Gastroesophageal sphincter (tissue), 4 donors: Measurements from ENCODE around the gene MYO15A. TPM values are rescaled to one million over a fixed set of nuclear protein-coding genes. Genes with fewer than 3 reads are reported as not detected.

Experiments
- ATAC-seq: fragments of 150-250 bp; one replicate; pipeline ENCODE4 v1.9.1; 2016; ENCODE audit warnings: mild to moderate bottlenecking, moderate library complexity
- H3K27ac ChIP-seq, 4 donors: fragments of 200-600 bp; sonication (generic) in 3 of 4; 1 replicate in 3 of 4; 2 replicates in 1 of 4; pipeline ENCODE4 v1.5.1; 2016 to 2019
- H3K27me3 ChIP-seq: fragments of 200-600 bp; sonication (generic); one replicate; pipeline ENCODE4 v1.5.1; 2019
- H3K36me3 ChIP-seq, 2 donors: fragments of 200-600 bp; sonication (generic); one replicate each; pipeline ENCODE4 v1.5.1; 2019; ENCODE audit warnings: control low read depth in 1 of 2
- H3K4me1 ChIP-seq, 3 donors: fragments of 200-600 bp; sonication (generic); 1 replicate in 2 of 3; 2 replicates in 1 of 3; pipeline ENCODE4 v1.5.1; 2016 to 2019; ENCODE audit warnings: control low read depth in 2 of 3
- H3K4me3 ChIP-seq, 2 donors: fragments of 200-600 bp; sonication (generic); one replicate each; pipeline ENCODE4 v1.5.1; 2019; ENCODE audit warnings: mild to moderate bottlenecking in 1 of 2, moderate library complexity in 1 of 2
- H3K9me3 ChIP-seq, 3 donors: fragments of 200-600 bp; sonication (generic); one replicate each; pipeline ENCODE4 v1.5.1; 2017 to 2019; ENCODE audit warnings: control low read depth in 2 of 3
- EP300 ChIP-seq: sonication (generic); formaldehyde crosslinking; IDR thresholded peaks from one replicate; pipeline ENCODE4 v1.6.1; 2017; ENCODE audit warnings: antibody characterized with exemption, mild to moderate bottlenecking
- POLR2A ChIP-seq, 2 donors: fragments of 450-650 bp; IDR thresholded peaks; one replicate each; pipeline ENCODE4 v1.6.1; 2017; ENCODE audit warnings: antibody characterized with exemption in 2 of 2, mild to moderate bottlenecking in 2 of 2, moderate library complexity in 1 of 2
- POLR2AphosphoS5 ChIP-seq: sonication (generic); formaldehyde crosslinking; IDR thresholded peaks from one replicate; pipeline ENCODE4 v1.6.1; 2017; ENCODE audit warnings: antibody characterized with exemption
- WGBS, 2 donors: methylation state at CpG; one replicate each; pipeline ENCODE4 v1.1.5; 2018; ENCODE audit warnings: low coverage in 1 of 2; 5-methylcytosine and 5-hydroxymethylcytosine counted together
- total RNA-seq, 4 donors: library from RNA; depleted of rRNA; stranded (reverse); fragments of >200 nt; gene quantifications; one replicate each; pipeline ENCODE4 v1.1.0, GENCODE V29; 2016
- TF ChIP-seq, protein P1 (sequence below), 4 experiments: fragments of 200-600 bp in 2 of 4; fragments of 450-650 bp in 2 of 4; sonication (generic) in 1 of 4; IDR thresholded peaks; one replicate each; pipeline ENCODE4 v1.5.1; 2017 to 2019; ENCODE audit warnings: antibody characterized with exemption in 4 of 4, mild to moderate bottlenecking in 2 of 4, moderate library complexity in 2 of 4

Gene MYO15A
- total RNA-seq, 4 donors from 2014 or later: 0.59 to 1.2 (median 0.70) TPM

DNA sequence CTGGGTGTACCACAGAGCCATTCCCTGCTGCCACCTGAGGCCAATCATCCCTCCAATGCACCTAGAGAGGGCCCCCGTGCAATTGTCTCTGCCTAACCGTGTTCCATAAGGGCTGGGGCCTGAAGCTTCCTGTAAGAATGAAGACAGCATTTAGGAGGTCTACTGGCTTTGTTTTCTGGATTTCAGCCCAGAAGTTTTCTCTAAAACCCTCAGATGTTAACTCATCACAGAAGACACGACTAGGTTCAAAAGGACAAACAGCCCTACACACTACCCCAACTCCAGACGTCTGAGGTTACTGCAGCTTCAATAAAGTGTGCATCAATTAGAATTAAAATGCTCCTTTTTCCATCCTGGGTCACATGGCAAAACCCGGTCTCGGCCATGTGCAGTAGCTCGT, 31.6 kb upstream of the MYO15A start:
- Histone ChIP-seq H3K36me3 (no peaks in the 10 kb centered on the region), H3K4me1 (no peaks in the 10 kb centered on the region), H3K9me3 (no peaks in the 10 kb centered on the region), H3K27ac (no peak overlapping the region), H3K27me3 (peaks cover 30% of the 10 kb centered on the region), H3K4me3 (no peak overlapping the region)
- TF ChIP-seq EP300 (no peak), POLR2AphosphoS5 (no peak), POLR2A (IDR thresholded peaks at IDR 0.05) (no peak)
- TF ChIP-seq, protein P1, sequence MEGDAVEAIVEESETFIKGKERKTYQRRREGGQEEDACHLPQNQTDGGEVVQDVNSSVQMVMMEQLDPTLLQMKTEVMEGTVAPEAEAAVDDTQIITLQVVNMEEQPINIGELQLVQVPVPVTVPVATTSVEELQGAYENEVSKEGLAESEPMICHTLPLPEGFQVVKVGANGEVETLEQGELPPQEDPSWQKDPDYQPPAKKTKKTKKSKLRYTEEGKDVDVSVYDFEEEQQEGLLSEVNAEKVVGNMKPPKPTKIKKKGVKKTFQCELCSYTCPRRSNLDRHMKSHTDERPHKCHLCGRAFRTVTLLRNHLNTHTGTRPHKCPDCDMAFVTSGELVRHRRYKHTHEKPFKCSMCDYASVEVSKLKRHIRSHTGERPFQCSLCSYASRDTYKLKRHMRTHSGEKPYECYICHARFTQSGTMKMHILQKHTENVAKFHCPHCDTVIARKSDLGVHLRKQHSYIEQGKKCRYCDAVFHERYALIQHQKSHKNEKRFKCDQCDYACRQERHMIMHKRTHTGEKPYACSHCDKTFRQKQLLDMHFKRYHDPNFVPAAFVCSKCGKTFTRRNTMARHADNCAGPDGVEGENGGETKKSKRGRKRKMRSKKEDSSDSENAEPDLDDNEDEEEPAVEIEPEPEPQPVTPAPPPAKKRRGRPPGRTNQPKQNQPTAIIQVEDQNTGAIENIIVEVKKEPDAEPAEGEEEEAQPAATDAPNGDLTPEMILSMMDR (IDR thresholded peaks at IDR 0.05): no peak
- no peak for ATAC-seq
- 28 to 33% methylated on average over 2 to 3 of the region's 7 CpGs for WGBS, 2 donors

DNA sequence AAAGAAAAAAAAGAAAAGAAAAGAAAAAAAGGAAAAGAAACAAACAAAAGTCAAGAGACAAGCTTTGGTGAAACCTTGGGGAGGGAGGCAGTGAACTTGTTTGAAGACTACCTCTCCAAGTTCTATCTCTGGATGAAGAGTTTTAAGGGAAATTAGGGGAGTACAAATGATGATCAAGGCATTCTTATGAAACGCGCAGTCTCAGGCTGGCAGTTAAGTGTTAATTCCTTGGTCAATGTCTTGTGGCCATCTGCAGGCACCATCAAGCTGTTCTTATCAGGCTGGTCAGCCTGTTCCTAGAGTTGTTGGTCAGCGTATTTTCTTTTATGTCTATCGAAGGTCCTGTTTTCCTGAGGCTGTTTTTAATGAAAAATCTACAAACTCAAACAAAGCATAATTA, 29.0 kb upstream of the MYO15A start:
- no peaks in the 10 kb centered on the region for H3K4me1 ChIP-seq
- peaks cover 26% of the 10 kb centered on the region for H3K27me3 ChIP-seq
- ATAC-seq: no peak
- no peaks in the 10 kb centered on the region for H3K36me3 ChIP-seq
- no peaks in the 10 kb centered on the region for H3K9me3 ChIP-seq
- TF ChIP-seq EP300 (no peak), POLR2A (IDR thresholded peaks at IDR 0.05) (no peak), POLR2AphosphoS5 (no peak)
- TF ChIP-seq, protein P1 (IDR thresholded peaks at IDR 0.05): no peak
- no peak overlapping the region for H3K27ac ChIP-seq
- WGBS, 2 donors: 70 to 75% methylated on average over 4 of the region's 4 CpGs
- H3K4me3 ChIP-seq: no peak overlapping the region

DNA sequence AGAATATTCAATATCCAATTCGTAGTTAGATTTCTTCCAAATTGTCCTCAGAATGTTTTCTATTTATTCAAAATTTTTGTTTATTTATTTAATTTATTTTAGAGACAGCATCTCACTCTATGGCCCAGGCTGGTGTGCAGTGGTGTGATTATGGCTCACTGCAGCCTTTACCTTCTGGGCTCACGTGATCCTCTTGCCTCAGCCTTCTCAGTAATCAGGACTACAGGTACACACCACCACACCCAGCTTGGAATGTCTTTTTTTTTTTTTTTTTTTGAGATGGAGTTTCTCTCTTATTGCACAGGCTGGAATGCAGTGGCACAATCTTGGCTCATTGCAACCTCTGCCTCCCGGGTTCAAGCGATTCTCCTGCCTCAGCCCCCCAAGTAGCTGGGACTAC, 24.3 kb upstream of the MYO15A start:
- H3K27ac ChIP-seq: no peak overlapping the region
- no peaks in the 10 kb centered on the region for H3K36me3 ChIP-seq
- peaks cover 4% of the 10 kb centered on the region for H3K27me3 ChIP-seq
- H3K4me3 ChIP-seq: no peak overlapping the region
- no peaks in the 10 kb centered on the region for H3K9me3 ChIP-seq
- TF ChIP-seq POLR2A (IDR thresholded peaks at IDR 0.05): no peak
- TF ChIP-seq, protein P1 (IDR thresholded peaks at IDR 0.05): no peak
- no peak for TF ChIP-seq EP300
- no peak for TF ChIP-seq POLR2AphosphoS5
- ATAC-seq: no peak
- WGBS, 2 donors: 84 to 95% methylated on average over 2 to 4 of the region's 4 CpGs
- H3K4me1 ChIP-seq: peaks cover 0 to 18% (median 9%) of the 10 kb centered on the region in 3 donors

DNA sequence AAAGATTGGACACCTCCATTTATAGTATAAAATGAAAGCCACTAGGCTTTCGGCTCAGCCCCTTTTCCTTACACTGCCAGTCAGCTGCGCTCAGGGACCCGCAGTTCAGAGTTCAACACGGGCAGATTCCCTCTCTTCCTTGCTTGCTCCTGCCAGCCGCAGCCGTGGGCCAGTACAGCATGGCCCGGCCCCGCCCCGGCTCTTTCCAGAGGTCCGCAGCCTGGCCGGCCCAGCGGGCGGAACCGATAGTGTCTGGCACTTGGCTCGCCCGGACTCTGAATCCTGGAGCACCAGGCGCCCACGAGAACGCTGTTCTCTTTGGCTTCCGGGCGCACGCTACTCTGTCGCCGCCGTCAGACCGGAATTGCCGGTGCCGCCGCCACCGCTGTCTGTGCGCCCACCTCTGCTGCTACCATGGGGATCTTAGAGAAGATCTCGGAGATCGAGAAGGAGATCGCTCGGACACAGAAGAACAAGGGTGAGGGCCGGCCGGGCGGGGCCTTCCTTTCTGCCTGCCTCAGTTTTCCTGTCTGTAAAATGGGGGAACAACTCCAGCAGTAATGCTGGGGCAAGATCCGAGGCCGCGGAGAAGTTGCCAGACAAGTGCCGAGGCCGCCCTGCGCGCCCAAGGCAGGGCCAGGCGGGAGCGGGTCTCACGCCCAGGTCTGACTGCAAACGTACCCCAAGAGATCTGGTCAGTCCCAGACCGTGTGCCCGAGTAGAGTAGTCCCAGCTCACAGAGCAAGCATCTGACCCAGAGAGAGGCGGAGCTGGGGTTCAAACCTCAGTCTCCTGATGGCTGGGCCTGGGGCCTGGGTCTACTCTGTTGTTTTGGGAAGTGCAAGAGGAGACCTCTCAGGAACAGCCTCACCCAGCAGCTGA, 20.7 kb upstream of the MYO15A start, which contains the start of gene DRG2:
TSS of gene DRG2 (plus strand) at position 339 of the 882 bp plus-strand sequence. CDS start at position 415, 76 bp downstream.
- Histone ChIP-seq H3K27ac (peak within 1 kb of the TSS; percentile 48 to 83 (median 81)), H3K4me1 (peaks cover 0 to 18% (median 9%) of the 10 kb centered on the region in 3 donors), H3K27me3 (no peaks in the 10 kb centered on the region), H3K4me3 (peak within 1 kb of the TSS; percentile 49 to 70), H3K36me3 (peaks cover 0 to 19% of the 10 kb centered on the region in 2 donors), H3K9me3 (no peaks in the 10 kb centered on the region)
- peak; percentile 99 for ATAC-seq
- 0% methylated on average over 1 to 6 of the region's 52 CpGs for WGBS, 2 donors
- TF ChIP-seq POLR2AphosphoS5 (peak; percentile 83), POLR2A (IDR thresholded peaks at IDR 0.05) (peak; percentile 52 to 56), EP300 (no peak)
- TF ChIP-seq, protein P1 (IDR thresholded peaks at IDR 0.05): peak in 3 of 4 experiments; percentile 13 to 51 (median 24)
